GM19395 (cell line): ENCODE data around the gene KCNN1.

Source experiments
- ATAC-seq: cut with Tn5 transposase; IDR thresholded peaks from one replicate; pipeline ENCODE4 v1.9.1; 2021; ENCODE audit warnings: mild to moderate bottlenecking, moderate library complexity; ENCODE audit not compliant: unreplicated experiment

Gene KCNN1

GRCh38 chr19:17946965-17947784 lies 19.7 kb upstream of the KCNN1 start:
- ATAC-seq: peak; percentile 36

GRCh38 chr19:17947815-17948513 lies 18.9 kb upstream of the KCNN1 start:
- peak; percentile 52 for ATAC-seq

- no peak for ATAC-seq
Observed at GRCh38 chr19:17948514-17948900, 18.4 kb upstream of the KCNN1 start.

GRCh38 chr19:17948931-17949930 lies 17.7 kb upstream of the KCNN1 start:
- no peak for ATAC-seq

GRCh38 chr19:17949956-17950309 lies 17.0 kb upstream of the KCNN1 start:
- ATAC-seq: no peak

- no peak for ATAC-seq
Observed at GRCh38 chr19:17950310-17951156, 16.4 kb upstream of the KCNN1 start.

GRCh38 chr19:17951157-17951989 lies 15.5 kb upstream of the KCNN1 start:
- no peak for ATAC-seq

GRCh38 chr19:17951990-17952976 lies 14.6 kb upstream of the KCNN1 start:
- ATAC-seq: no peak

GRCh38 chr19:17953316-17953801 lies 13.5 kb upstream of the KCNN1 start:
- ATAC-seq: no peak

- no peak for ATAC-seq
Observed at GRCh38 chr19:17953869-17954268, 13.0 kb upstream of the KCNN1 start.

GRCh38 chr19:17954401-17954800 lies 12.5 kb upstream of the KCNN1 start:
- no peak for ATAC-seq

- no peak for ATAC-seq
Observed at GRCh38 chr19:17957149-17957849, 9.6 kb upstream of the KCNN1 start.

- no peak for ATAC-seq
Observed at GRCh38 chr19:17957885-17958284, 9.0 kb upstream of the KCNN1 start.

- ATAC-seq: no peak
Observed at GRCh38 chr19:17963936-17964691, 2.8 kb upstream of the KCNN1 start.

GRCh38 chr19:17965370-17966128 lies 1.4 kb upstream of the KCNN1 start:
- ATAC-seq: no peak

GRCh38 chr19:17966129-17966483 lies 801 bp upstream of the KCNN1 start:
- no peak for ATAC-seq
